Neural crest cell (in vitro differentiated cells): ENCODE results near the gene GZMB. TPM values are rescaled to one million over a fixed set of nuclear protein-coding genes. Genes with fewer than 3 reads are reported as not detected.

ENCODE experiments used
- DNase-seq: peaks from one replicate; pipeline ENCODE4 v3.0.0; 2021; ENCODE audit warnings: low read depth, mixed read lengths, low spot score
- H3K27ac Mint-ChIP-seq: one replicate; pipeline ENCODE4 v1.8.0; 2021; ENCODE audit warnings: mild to moderate bottlenecking, mixed read lengths; ENCODE audit not compliant: unreplicated experiment
- H3K27me3 Mint-ChIP-seq: 2 replicates; pipeline ENCODE4 v1.8.0; 2021; ENCODE audit warnings: low read depth, mild to moderate bottlenecking, mixed read lengths
- H3K36me3 Mint-ChIP-seq: 2 replicates; pipeline ENCODE4 v1.8.0; 2021; ENCODE audit warnings: low read depth, mild to moderate bottlenecking, mixed read lengths
- H3K4me1 Mint-ChIP-seq: 2 replicates; pipeline ENCODE4 v1.8.0; 2021; ENCODE audit warnings: mixed read lengths
- H3K4me3 Mint-ChIP-seq: one replicate; pipeline ENCODE4 v1.8.0; 2021; ENCODE audit warnings: mild to moderate bottlenecking, mixed read lengths
- H3K9me3 Mint-ChIP-seq: 2 replicates; pipeline ENCODE4 v1.8.0; 2021; ENCODE audit warnings: mixed read lengths
- total RNA-seq: library from RNA; stranded (reverse); gene quantifications from 2 replicates; pipeline ENCODE4 v1.2.1, GENCODE V29; 2021
- TF ChIP-seq, protein P1 (sequence below): fragments of 200-600 bp; sonication (generic); conservative IDR thresholded peaks from 2 replicates; pipeline ENCODE4 v1.5.0; 2021; ENCODE audit warnings: antibody characterized with exemption, mild to moderate bottlenecking

Gene GZMB
- total RNA-seq, 1 donor from 2014 or later, result not detected

DNA sequence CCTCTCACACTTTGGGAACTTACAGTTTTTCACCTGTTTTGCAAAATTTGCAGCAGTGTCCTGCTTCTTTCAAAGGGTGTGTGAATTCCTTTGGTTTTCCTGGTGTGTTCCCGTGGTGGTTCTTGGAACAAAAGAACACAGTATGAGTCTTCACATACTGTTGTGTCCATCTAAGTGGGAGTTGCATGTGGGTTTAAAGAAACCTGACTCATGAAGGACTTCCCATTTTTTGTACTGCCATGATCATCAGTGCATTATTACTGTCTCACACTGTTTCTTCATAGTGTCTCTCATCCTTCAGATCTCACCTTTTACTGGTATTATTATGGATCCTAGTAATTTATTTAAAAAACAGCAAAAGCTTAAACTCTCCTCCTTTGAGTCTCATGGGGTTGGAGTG is 20.7 kb downstream of the GZMB start:
- H3K9me3 Mint-ChIP-seq, result peaks cover 10% of the 10 kb centered on the region
- H3K36me3 Mint-ChIP-seq, result no peaks in the 10 kb centered on the region
- H3K27me3 Mint-ChIP-seq, result peaks cover 8% of the 10 kb centered on the region
- no peak for DNase-seq
- H3K4me1 Mint-ChIP-seq, result no peaks in the 10 kb centered on the region
- no peak overlapping the region for H3K27ac Mint-ChIP-seq
- TF ChIP-seq, protein P1, sequence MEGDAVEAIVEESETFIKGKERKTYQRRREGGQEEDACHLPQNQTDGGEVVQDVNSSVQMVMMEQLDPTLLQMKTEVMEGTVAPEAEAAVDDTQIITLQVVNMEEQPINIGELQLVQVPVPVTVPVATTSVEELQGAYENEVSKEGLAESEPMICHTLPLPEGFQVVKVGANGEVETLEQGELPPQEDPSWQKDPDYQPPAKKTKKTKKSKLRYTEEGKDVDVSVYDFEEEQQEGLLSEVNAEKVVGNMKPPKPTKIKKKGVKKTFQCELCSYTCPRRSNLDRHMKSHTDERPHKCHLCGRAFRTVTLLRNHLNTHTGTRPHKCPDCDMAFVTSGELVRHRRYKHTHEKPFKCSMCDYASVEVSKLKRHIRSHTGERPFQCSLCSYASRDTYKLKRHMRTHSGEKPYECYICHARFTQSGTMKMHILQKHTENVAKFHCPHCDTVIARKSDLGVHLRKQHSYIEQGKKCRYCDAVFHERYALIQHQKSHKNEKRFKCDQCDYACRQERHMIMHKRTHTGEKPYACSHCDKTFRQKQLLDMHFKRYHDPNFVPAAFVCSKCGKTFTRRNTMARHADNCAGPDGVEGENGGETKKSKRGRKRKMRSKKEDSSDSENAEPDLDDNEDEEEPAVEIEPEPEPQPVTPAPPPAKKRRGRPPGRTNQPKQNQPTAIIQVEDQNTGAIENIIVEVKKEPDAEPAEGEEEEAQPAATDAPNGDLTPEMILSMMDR, result no peak
- no peak overlapping the region for H3K4me3 Mint-ChIP-seq

DNA sequence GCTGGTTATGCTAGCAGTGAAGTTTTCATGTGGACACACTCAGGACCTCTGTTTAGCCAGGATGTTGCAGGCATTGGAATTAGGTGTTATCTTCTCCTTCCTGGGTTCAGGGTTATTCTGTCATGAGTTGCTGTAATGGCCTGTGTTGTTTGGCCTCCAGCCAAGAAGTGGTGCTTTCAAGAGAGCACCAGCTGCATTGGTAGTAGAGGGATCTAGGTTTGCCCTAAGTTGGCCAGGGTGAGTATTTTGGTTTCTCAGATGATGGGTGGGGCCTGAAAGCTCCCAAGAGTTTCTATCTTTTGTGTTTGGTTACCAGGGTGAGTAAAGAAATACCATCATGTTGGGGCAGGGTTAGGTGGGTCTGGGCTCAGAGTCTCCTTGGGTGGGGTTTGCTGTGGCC is 21.8 kb downstream of the GZMB start:
- Mint-ChIP-seq H3K27me3 (peaks cover 8% of the 10 kb centered on the region), H3K9me3 (peaks cover 10% of the 10 kb centered on the region), H3K4me3 (no peak overlapping the region), H3K4me1 (no peaks in the 10 kb centered on the region), H3K36me3 (no peaks in the 10 kb centered on the region), H3K27ac (no peak overlapping the region)
- DNase-seq, result no peak
- TF ChIP-seq, protein P1, result no peak

DNA sequence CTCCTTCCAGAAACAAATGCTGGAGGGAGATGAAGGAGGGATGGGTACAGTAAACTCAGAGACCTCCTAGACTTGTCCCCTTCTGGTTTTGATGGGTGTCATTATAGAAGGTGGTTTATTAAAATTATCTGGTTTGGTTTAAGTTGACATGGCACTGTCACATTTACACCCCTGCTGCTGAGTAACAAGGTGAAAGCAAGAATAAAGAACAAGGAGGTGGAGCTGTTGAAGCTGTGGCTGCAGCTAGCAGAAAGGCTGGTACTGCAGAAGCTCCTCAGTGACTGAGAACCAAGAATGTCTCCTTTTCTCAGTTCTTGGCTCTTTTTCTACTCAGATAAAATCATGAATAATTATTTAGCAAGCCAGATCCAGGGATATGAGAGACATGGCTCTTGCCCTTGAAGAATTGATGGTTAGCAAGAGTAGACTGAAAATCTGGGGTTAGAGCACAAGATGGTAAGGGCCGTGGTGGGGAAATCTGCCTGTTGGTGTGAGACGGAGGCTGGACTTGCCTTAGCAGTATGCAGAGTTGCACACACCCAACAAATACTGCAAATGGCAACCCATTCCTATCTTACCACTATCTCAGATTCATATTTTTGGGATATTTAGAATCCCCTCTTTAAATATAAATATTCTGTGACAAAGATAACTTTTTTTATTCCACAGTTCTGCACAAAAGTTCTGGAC is 24.2 kb downstream of the GZMB start, which contains the start of gene GZMH:
Gene GZMH, minus strand, starts transcription at position 31 of the 690 bp plus-strand sequence. CDS start 72 bp downstream, outside the sequence.
- Mint-ChIP-seq H3K36me3 (no peaks in the 10 kb centered on the region), H3K27me3 (peaks cover 7% of the 10 kb centered on the region), H3K27ac (no peak within 1 kb of the TSS), H3K4me1 (no peaks in the 10 kb centered on the region), H3K4me3 (no peak within 1 kb of the TSS), H3K9me3 (peaks cover 7% of the 10 kb centered on the region)
- TF ChIP-seq, protein P1, result no peak
- no peak for DNase-seq

DNA sequence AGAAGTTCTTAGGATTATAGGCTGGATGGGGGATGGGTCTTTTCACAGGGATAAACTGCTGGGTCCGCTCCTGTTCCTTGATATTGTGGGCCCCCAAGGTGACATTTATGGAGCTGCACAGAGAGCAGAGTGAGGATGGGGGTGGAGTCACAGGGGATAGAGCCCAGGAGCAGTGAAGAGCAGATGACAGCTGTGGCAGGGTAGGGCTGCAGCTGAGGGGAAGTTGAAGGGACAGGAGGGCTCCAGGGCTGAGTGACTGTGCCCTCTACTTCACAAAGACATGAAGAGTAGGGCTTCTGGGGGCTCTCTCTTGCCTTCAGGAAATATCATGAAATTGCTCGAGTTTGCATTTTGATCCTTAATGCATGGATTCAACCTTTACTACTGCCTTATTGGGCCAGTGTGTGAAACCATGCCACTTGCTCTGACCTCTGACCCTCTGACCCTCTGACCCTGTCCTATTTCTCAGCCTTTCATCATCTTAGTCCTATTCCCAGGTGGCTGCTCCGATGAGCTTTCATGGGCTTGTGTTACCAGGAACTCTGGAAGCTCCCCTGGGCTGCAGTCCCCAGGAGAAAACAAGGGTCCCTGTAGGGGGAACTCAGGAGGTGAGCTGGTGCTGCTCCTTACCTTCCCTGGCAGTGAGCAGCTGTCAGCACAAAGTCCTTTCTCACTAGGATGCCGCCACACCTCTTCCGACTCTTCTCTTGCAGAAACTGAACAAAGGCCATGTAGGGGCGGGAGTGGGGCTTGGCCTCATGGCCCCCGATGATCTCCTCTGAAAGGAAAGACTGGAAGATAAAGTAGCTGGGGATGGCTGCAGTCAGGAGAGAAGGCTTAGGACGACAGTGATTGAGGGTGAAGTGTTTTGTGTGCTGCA is 26.1 kb downstream of the GZMB start:
- TF ChIP-seq, protein P1, result no peak
- H3K9me3 Mint-ChIP-seq, result peaks cover 11% of the 10 kb centered on the region
- H3K4me1 Mint-ChIP-seq, result no peaks in the 10 kb centered on the region
- no peak overlapping the region for H3K4me3 Mint-ChIP-seq
- peaks cover 15% of the 10 kb centered on the region for H3K27me3 Mint-ChIP-seq
- H3K27ac Mint-ChIP-seq, result no peak overlapping the region
- no peaks in the 10 kb centered on the region for H3K36me3 Mint-ChIP-seq
- no peak for DNase-seq

DNA sequence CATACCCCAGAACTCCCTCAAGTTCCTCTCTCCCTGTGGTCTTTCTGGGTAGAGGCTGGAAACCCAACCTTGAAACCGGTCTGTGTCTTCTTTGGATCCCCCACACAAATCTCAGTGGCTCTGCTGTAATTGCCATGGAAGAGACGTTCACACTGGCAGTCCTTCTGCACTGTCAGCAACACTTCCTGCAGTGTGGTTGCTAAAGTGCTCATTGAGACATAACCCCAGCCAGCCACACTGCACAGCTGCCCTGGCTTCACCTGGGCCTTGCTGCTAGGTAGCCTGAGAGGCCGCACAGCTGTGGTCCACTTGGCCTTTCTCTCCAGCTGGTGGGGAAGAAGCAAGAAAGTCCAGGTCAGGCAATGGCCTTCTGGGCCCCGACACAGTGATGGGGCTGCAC is 26.9 kb downstream of the GZMB start:
- no peak overlapping the region for H3K27ac Mint-ChIP-seq
- H3K36me3 Mint-ChIP-seq, result no peaks in the 10 kb centered on the region
- peaks cover 13% of the 10 kb centered on the region for H3K27me3 Mint-ChIP-seq
- no peaks in the 10 kb centered on the region for H3K4me1 Mint-ChIP-seq
- H3K9me3 Mint-ChIP-seq, result peaks cover 5% of the 10 kb centered on the region
- TF ChIP-seq, protein P1, result no peak
- H3K4me3 Mint-ChIP-seq, result no peak overlapping the region
- no peak for DNase-seq
